Left ventricle myocardium superior (tissue), 1 donor: Measurements from ENCODE around the gene IL15. TPM values are rescaled to one million over a fixed set of nuclear protein-coding genes. Genes with fewer than 3 reads are reported as not detected.
"Not testable (repeated sequence)": the region's sequence is repeated elsewhere in the genome, so short reads cannot be mapped to it uniquely, and the experiment has no call there.

Experiments
- ATAC-seq: fragments of 200-7000 bp; cut with Tn5 transposase; one replicate; pipeline ENCODE4 v1.9.1; 2020; ENCODE audit warnings: mild to moderate bottlenecking, moderate library complexity
- DNase-seq: peaks from one replicate; pipeline ENCODE4 v3.0.0-alpha.2; 2020
- intact Hi-C: fragments of 100-400 bp; cut with micrococcal nuclease; formaldehyde crosslinking; loops from one replicate; pipeline ENCODE4 v1.11.0; 2022
- total RNA-seq: library from RNA; stranded (reverse); fragmentation: NEBNext Ultra II Directional; extraction: Animal tissue kit (Norgen Biotek cat#: 25700); gene quantifications from one replicate; pipeline ENCODE4 v1.2.1, GENCODE V29; 2021
- donor health status: DM: no; HTN: yes; CAD: no; lungs with severe emphysema.

Gene IL15
- total RNA-seq, 1 donor from 2014 or later, result 1.7 TPM

- intact Hi-C loops, DNase-seq, ATAC-seq: not testable (repeated sequence)
Observed at GRCh38 chr4:141689726-141690296, 53.4 kb downstream of the IL15 start.

- DNase-seq, ATAC-seq, intact Hi-C loops: not testable (repeated sequence)
Observed at GRCh38 chr4:141691247-141691646, 54.9 kb downstream of the IL15 start.

- intact Hi-C loops, result no loop called here
- no peak for ATAC-seq
- no peak for DNase-seq
Observed at GRCh38 chr4:141692081-141692480, 55.7 kb downstream of the IL15 start.

- intact Hi-C loops, result no loop called here
- DNase-seq (no peak), ATAC-seq (no peak)
Observed at GRCh38 chr4:141697116-141697515, 60.7 kb downstream of the IL15 start.

GRCh38 chr4:141702472-141703182, 66.2 kb downstream of the IL15 start:
- intact Hi-C loops, result loop anchor here (5.0 kb wide), 1 partner anchor 350 kb away; no protein-coding TSS in a partner anchor
- ATAC-seq, result no peak
- DNase-seq, result peak; percentile 58

GRCh38 chr4:141703497-141703896, 67.1 kb downstream of the IL15 start:
- intact Hi-C loops, result loop anchor here (5.0 kb wide), 1 partner anchor 351 kb away; no protein-coding TSS in a partner anchor
- ATAC-seq (no peak), DNase-seq (no peak)

- DNase-seq, result no peak
- ATAC-seq, result no peak
- intact Hi-C loops, result no loop called here
Observed at GRCh38 chr4:141705048-141705746, 68.8 kb downstream of the IL15 start.

GRCh38 chr4:141705747-141706377, 69.5 kb downstream of the IL15 start:
- DNase-seq (no peak), ATAC-seq (no peak)
- intact Hi-C loops, result no loop called here

GRCh38 chr4:141706445-141706844, 70.1 kb downstream of the IL15 start:
- no peak for DNase-seq
- ATAC-seq, result no peak
- intact Hi-C loops, result no loop called here

GRCh38 chr4:141711211-141711610, 74.8 kb downstream of the IL15 start:
- no peak for DNase-seq
- intact Hi-C loops, result loop anchor here (5.0 kb wide), 1 partner anchor 404 kb away; no protein-coding TSS in a partner anchor
- ATAC-seq, result no peak

- ATAC-seq, result no peak
- no peak for DNase-seq
- intact Hi-C loops, result loop anchor here (5.0 kb wide), 1 partner anchor 406 kb away; no protein-coding TSS in a partner anchor
Observed at GRCh38 chr4:141713185-141713584, 76.8 kb downstream of the IL15 start.

GRCh38 chr4:141713771-141714445, 77.5 kb downstream of the IL15 start:
- DNase-seq (no peak), ATAC-seq (no peak)
- intact Hi-C loops, result loop anchor here (5.0 kb wide), 1 partner anchor 407 kb away; no protein-coding TSS in a partner anchor

GRCh38 chr4:141719585-141719984, 83.2 kb downstream of the IL15 start:
- intact Hi-C loops, result no loop called here
- ATAC-seq (no peak), DNase-seq (no peak)

GRCh38 chr4:141721174-141721573, 84.8 kb downstream of the IL15 start:
- no peak for ATAC-seq
- intact Hi-C loops, result no loop called here
- DNase-seq, result no peak

- ATAC-seq (no peak), DNase-seq (no peak)
- intact Hi-C loops, result no loop called here
Observed at GRCh38 chr4:141724646-141725045, 88.3 kb downstream of the IL15 start.

- intact Hi-C loops, result no loop called here
- DNase-seq, result no peak
- ATAC-seq, result no peak
Observed at GRCh38 chr4:141727420-141727819, 91.0 kb downstream of the IL15 start.

GRCh38 chr4:141730805-141731204, 94.4 kb downstream of the IL15 start:
- ATAC-seq, result no peak
- intact Hi-C loops, result no loop called here
- no peak for DNase-seq

- no peak for DNase-seq
- intact Hi-C loops, result no loop called here
- no peak for ATAC-seq
Observed at GRCh38 chr4:141731481-141731880, 95.1 kb downstream of the IL15 start.

- ATAC-seq, result no peak
- intact Hi-C loops, result no loop called here
- DNase-seq, result no peak
Observed at GRCh38 chr4:141739636-141740035, 103.3 kb downstream of the IL15 start.
